Sigmoid colon (tissue), 4 donors: Measurements from ENCODE around the gene TRIM39.

Experiments used
- EP300 ChIP-seq, 4 donors: sonication (generic); formaldehyde crosslinking; IDR thresholded peaks; one replicate each; pipeline ENCODE4 v1.6.1; 2017; ENCODE audit warnings: antibody characterized with exemption in 4 of 4
- TF ChIP-seq, protein P1 (sequence below), 4 experiments: fragments of 450-650 bp in 3 of 4; fragments of 200-600 bp in 1 of 4; IDR thresholded peaks; one replicate each; pipeline ENCODE4 v1.5.1; 2016 to 2019; ENCODE audit warnings: antibody characterized with exemption in 4 of 4, mild to moderate bottlenecking in 3 of 4, moderate library complexity in 2 of 4

DNA sequence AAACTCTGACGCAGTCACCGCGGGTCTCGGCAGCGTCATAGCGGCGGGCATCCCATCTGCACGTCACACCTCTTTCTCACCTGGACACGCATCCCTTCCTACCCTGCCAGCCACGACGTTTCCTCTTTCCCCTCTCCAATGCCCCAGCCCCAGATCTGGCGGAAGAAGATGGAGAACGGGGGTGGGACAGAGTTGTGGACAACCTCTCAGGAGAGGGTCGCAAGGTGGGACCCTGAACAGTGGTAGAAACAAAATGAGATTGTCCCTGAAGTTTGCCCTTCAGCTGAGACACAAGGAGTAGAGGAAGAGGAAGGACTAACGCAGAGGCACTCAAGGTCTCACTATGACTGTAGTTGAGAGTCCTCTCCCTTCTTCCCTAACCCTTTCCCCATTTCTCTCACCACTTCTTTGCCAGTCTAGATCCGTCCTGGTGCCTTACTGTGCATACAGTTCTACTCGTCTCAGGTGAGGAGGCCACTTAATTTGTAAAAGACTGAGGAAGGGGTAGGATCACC lies 562 bp downstream of the TRIM39 start:
- TF ChIP-seq, protein P1, sequence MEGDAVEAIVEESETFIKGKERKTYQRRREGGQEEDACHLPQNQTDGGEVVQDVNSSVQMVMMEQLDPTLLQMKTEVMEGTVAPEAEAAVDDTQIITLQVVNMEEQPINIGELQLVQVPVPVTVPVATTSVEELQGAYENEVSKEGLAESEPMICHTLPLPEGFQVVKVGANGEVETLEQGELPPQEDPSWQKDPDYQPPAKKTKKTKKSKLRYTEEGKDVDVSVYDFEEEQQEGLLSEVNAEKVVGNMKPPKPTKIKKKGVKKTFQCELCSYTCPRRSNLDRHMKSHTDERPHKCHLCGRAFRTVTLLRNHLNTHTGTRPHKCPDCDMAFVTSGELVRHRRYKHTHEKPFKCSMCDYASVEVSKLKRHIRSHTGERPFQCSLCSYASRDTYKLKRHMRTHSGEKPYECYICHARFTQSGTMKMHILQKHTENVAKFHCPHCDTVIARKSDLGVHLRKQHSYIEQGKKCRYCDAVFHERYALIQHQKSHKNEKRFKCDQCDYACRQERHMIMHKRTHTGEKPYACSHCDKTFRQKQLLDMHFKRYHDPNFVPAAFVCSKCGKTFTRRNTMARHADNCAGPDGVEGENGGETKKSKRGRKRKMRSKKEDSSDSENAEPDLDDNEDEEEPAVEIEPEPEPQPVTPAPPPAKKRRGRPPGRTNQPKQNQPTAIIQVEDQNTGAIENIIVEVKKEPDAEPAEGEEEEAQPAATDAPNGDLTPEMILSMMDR (IDR thresholded peaks at IDR 0.05): no peak
- no peak for TF ChIP-seq EP300 (IDR thresholded peaks at IDR 0.05)
